Activated naive CD8-positive, alpha-beta T cell treated with anti-CD3 and anti-CD28 coated beads, Interleukin-2, amount 50 U/mL, for 24 hours (primary cell): Measurements from ENCODE around the gene HEG1.

Source experiments
- ATAC-seq: fragments of 150-1000 bp; cut with Tn5 transposase; one replicate; pipeline ENCODE4 v1.10.0; 2021
- DNase-seq: peaks from one replicate; pipeline ENCODE4 v3.0.0; 2021
- H3K27ac Mint-ChIP-seq: one replicate; pipeline ENCODE4 v1.8.0; 2021; ENCODE audit warnings: mild to moderate bottlenecking, mixed read lengths
- H3K27me3 Mint-ChIP-seq: one replicate; pipeline ENCODE4 v1.8.0; 2021; ENCODE audit warnings: mixed read lengths
- H3K36me3 Mint-ChIP-seq: one replicate; pipeline ENCODE4 v1.8.0; 2021; ENCODE audit warnings: low read depth, mixed read lengths
- H3K4me1 Mint-ChIP-seq: one replicate; pipeline ENCODE4 v1.8.0; 2021; ENCODE audit warnings: mixed read lengths
- H3K4me3 Mint-ChIP-seq: one replicate; pipeline ENCODE4 v1.8.0; 2021; ENCODE audit warnings: mild to moderate bottlenecking, moderate library complexity, mixed read lengths
- H3K9me3 Mint-ChIP-seq: one replicate; pipeline ENCODE4 v1.8.0; 2021; ENCODE audit warnings: mixed read lengths

HEG1 gene

GRCh38 chr3:125024817-125025216 is 31.0 kb downstream of the HEG1 start:
- H3K27me3 Mint-ChIP-seq, result no peaks in the 10 kb centered on the region
- DNase-seq (no peak), ATAC-seq (no peak)
- H3K4me3 Mint-ChIP-seq, result no peak overlapping the region
- peaks cover 27% of the 10 kb centered on the region for H3K4me1 Mint-ChIP-seq
- no peaks in the 10 kb centered on the region for H3K9me3 Mint-ChIP-seq
- H3K27ac Mint-ChIP-seq, result no peak overlapping the region
- peaks cover 77% of the 10 kb centered on the region for H3K36me3 Mint-ChIP-seq

- Mint-ChIP-seq H3K4me3 (no peak overlapping the region), H3K9me3 (no peaks in the 10 kb centered on the region), H3K27ac (no peak overlapping the region), H3K4me1 (peaks cover 32% of the 10 kb centered on the region), H3K36me3 (peaks cover 78% of the 10 kb centered on the region), H3K27me3 (no peaks in the 10 kb centered on the region)
- ATAC-seq (no peak), DNase-seq (no peak)
Measured at GRCh38 chr3:125023833-125024555, 31.8 kb downstream of the HEG1 start.

GRCh38 chr3:125022206-125022605 is 33.6 kb downstream of the HEG1 start:
- H3K27me3 Mint-ChIP-seq, result no peaks in the 10 kb centered on the region
- H3K4me1 Mint-ChIP-seq, result peaks cover 42% of the 10 kb centered on the region
- no peaks in the 10 kb centered on the region for H3K9me3 Mint-ChIP-seq
- DNase-seq (no peak), ATAC-seq (no peak)
- H3K27ac Mint-ChIP-seq, result no peak overlapping the region
- peaks cover 75% of the 10 kb centered on the region for H3K36me3 Mint-ChIP-seq
- no peak overlapping the region for H3K4me3 Mint-ChIP-seq

- H3K27ac Mint-ChIP-seq, result peak overlapping the region; percentile 53
- no peak for DNase-seq
- ATAC-seq, result peak; percentile 52
- H3K36me3 Mint-ChIP-seq, result peaks cover 60% of the 10 kb centered on the region
- peaks cover 35% of the 10 kb centered on the region for H3K4me1 Mint-ChIP-seq
- no peak overlapping the region for H3K4me3 Mint-ChIP-seq
- H3K27me3 Mint-ChIP-seq, result no peaks in the 10 kb centered on the region
- no peaks in the 10 kb centered on the region for H3K9me3 Mint-ChIP-seq
Measured at GRCh38 chr3:125019271-125019670, 36.5 kb downstream of the HEG1 start.

DNA sequence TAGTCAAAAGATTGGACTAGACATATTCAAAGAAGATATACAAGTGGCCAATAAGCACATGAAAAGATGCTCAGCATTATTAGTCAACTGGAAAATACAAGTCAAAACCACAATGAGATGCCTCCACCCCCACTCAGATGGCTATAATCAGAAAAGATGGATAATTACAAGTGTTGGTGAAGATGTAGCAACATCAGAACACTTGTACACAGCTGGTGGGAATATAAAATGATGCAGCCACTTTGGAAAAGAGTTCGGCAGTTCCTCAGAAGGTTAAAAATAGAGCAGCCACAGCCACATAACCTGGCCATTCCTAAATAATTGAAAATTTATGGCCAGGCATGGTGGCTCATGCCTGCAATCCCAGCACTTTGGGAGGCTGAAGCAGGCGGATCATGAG is 38.4 kb downstream of the HEG1 start:
- H3K36me3 Mint-ChIP-seq, result peaks cover 61% of the 10 kb centered on the region
- no peak for ATAC-seq
- H3K4me1 Mint-ChIP-seq, result peaks cover 22% of the 10 kb centered on the region
- H3K27ac Mint-ChIP-seq, result no peak overlapping the region
- no peaks in the 10 kb centered on the region for H3K9me3 Mint-ChIP-seq
- no peaks in the 10 kb centered on the region for H3K27me3 Mint-ChIP-seq
- no peak for DNase-seq
- H3K4me3 Mint-ChIP-seq, result no peak overlapping the region

DNA sequence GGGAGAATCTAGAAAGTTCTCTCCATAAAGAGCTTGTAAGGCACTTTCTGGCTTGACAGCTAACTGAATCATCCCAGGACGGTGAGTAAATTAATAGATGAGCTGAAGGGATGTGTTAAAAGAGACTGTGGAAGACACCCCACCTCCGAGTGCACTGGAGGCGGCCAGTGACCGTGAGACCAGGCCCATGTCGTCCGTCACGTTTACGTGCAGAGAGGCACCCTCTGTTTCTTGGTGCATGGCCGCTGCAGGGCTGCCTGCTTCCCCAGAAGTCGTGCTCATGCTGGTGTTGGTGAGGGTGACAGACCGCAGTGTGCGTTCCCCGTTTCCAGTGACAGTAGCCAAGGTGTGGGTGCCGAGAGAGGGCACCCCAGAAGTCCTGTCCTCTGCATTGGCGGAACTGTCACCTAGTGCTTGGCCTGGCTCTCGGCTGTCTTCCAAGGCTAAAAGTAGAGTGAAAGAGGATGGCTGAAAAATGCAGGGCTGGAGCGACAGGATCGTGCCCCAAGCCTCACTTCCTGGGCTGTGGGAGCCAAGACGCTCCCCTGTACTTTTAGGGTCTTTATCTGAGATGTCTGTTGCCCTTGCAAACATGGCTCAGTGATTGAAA is 41.1 kb downstream of the HEG1 start:
- no peaks in the 10 kb centered on the region for H3K27me3 Mint-ChIP-seq
- H3K4me3 Mint-ChIP-seq, result no peak overlapping the region
- no peak for DNase-seq
- peaks cover 19% of the 10 kb centered on the region for H3K4me1 Mint-ChIP-seq
- no peak for ATAC-seq
- no peak overlapping the region for H3K27ac Mint-ChIP-seq
- H3K36me3 Mint-ChIP-seq, result peaks cover 66% of the 10 kb centered on the region
- no peaks in the 10 kb centered on the region for H3K9me3 Mint-ChIP-seq

GRCh38 chr3:125013095-125013494 is 42.7 kb downstream of the HEG1 start:
- no peaks in the 10 kb centered on the region for H3K9me3 Mint-ChIP-seq
- DNase-seq (no peak), ATAC-seq (no peak)
- peaks cover 62% of the 10 kb centered on the region for H3K36me3 Mint-ChIP-seq
- H3K27ac Mint-ChIP-seq, result no peak overlapping the region
- H3K27me3 Mint-ChIP-seq, result no peaks in the 10 kb centered on the region
- H3K4me1 Mint-ChIP-seq, result peaks cover 7% of the 10 kb centered on the region
- no peak overlapping the region for H3K4me3 Mint-ChIP-seq

DNA sequence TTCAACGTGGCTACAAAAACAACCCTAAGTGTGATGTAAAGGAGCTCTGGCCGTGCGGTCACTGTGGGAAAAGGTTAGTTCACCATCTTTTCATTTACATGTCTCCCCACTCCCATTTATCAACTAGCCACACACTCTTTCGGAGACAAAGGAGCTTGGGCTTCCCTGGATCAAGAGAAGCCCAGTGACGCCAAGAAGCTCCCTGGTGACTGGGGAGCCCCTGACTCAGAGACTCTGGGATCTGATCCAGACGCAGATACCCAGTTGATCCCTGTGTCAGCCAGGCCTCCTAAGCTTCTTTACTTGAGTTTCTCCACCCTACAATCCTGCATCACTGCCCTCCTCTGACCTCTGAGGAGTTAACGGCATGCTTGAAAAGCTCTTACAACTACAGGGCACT is 43.9 kb downstream of the HEG1 start:
- Mint-ChIP-seq H3K36me3 (peaks cover 61% of the 10 kb centered on the region), H3K27me3 (no peaks in the 10 kb centered on the region), H3K4me3 (no peak overlapping the region), H3K4me1 (peaks cover 4% of the 10 kb centered on the region), H3K9me3 (no peaks in the 10 kb centered on the region), H3K27ac (no peak overlapping the region)
- DNase-seq (no peak), ATAC-seq (no peak)

DNA sequence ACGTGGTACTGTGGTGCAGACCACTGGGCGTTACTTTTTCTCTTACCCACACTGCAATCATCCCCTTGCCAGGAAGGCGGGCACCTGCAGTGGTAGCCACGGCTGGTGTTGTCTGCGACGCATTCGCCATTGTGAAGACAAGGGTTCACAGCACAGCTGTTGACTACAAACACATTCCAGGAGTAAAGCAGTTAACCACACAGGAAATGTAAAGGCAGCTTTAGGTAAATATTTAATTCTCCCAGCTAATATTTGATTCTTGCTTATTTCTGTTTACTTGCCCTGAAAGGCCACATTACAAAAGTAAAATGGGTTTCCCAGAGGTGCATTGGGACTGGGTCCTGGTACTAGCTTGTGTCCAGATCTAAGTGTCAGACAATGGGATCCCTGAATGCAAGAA is 45.4 kb downstream of the HEG1 start:
- H3K27me3 Mint-ChIP-seq, result no peaks in the 10 kb centered on the region
- DNase-seq (no peak), ATAC-seq (no peak)
- H3K4me1 Mint-ChIP-seq, result peaks cover 6% of the 10 kb centered on the region
- no peaks in the 10 kb centered on the region for H3K9me3 Mint-ChIP-seq
- H3K36me3 Mint-ChIP-seq, result peaks cover 60% of the 10 kb centered on the region
- no peak overlapping the region for H3K27ac Mint-ChIP-seq
- no peak overlapping the region for H3K4me3 Mint-ChIP-seq

DNA sequence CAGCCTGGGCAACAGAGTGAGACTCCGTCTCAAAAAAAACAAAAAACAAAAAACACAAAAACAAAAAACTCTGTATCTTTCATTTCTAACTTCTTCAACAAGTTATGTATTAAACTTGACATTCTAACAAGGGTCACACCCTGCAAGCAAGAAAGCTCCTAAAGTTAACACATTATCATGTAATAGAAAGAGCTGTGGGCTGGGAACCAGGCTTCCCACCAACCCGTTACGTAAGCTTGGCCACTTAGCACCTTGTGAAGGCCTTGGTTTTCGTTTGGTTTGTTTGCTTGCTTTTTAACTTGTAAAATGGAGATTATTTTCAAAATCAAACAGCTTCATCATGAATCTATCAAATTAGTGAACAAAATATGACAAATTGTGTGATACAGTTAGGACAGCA is 47.0 kb downstream of the HEG1 start:
- Mint-ChIP-seq H3K27me3 (no peaks in the 10 kb centered on the region), H3K9me3 (no peaks in the 10 kb centered on the region), H3K4me1 (peaks cover 7% of the 10 kb centered on the region), H3K27ac (no peak overlapping the region), H3K4me3 (no peak overlapping the region), H3K36me3 (peaks cover 55% of the 10 kb centered on the region)
- DNase-seq, result no peak
- no peak for ATAC-seq

DNA sequence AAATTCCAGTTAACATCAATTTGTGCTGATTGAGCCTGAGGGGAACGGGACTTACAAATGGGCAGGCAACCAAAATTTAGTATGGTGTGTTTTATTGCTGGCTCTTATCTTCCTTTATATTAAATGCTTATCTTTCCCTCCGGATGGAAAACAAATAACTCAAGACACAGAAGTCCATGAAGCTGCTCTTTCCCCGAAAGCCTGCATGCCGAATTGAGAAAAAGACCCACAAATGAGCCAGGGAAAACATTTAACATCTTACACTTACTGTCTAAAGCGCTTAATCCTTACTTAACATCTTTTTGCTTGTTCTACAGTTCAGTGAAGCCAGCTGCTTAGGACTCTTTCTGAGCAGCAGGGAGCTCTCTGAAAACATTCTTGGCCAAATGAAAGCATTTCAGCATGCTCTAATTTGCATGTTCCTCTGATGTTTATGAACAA is 49.5 kb downstream of the HEG1 start:
- Mint-ChIP-seq H3K9me3 (no peaks in the 10 kb centered on the region), H3K36me3 (peaks cover 56% of the 10 kb centered on the region), H3K4me1 (peaks cover 20% of the 10 kb centered on the region), H3K27me3 (no peaks in the 10 kb centered on the region), H3K27ac (no peak overlapping the region), H3K4me3 (no peak overlapping the region)
- no peak for ATAC-seq
- DNase-seq, result no peak

DNA sequence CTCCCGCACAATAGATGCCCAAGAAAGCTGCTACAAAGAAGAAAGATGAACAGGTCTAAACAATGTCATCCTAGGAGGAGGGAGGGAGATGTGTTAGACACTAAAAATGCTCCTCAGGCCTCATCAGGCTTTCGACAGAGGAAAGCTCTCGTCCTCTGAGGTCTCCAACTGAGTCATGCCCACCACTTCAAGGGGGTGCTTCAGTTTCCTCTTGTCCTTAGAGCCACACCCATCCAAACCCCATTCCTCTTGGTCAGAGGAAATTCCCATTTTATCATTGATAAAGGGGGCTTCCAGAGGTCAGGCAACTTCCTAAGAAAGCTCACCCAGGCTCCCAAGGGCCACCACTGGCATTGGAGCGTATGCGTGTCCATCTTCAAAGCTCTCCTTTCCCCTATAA is 50.1 kb downstream of the HEG1 start:
- Mint-ChIP-seq H3K27me3 (no peaks in the 10 kb centered on the region), H3K4me3 (no peak overlapping the region), H3K9me3 (no peaks in the 10 kb centered on the region), H3K4me1 (peaks cover 19% of the 10 kb centered on the region), H3K27ac (no peak overlapping the region), H3K36me3 (peaks cover 57% of the 10 kb centered on the region)
- DNase-seq (no peak), ATAC-seq (no peak)

DNA sequence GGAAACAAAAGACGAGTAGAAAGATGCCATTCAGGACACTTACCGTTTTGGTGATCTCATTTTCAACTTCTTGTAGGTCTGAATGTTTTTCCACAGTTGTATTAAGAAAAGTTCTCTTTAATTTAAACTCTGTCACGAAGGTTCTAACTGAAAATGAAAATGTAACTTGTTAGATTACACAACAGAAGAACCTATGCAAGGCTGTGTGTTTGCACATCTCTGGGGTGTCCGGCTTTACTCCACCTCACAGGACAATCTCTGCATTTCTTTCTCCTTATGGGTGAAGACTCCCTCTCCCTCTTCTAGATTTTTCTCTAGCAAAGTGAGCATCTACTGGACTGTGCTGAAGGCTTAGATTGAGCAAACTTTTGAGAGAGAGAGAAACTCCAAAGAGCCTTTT is 50.6 kb downstream of the HEG1 start:
- Mint-ChIP-seq H3K4me3 (no peak overlapping the region), H3K27me3 (no peaks in the 10 kb centered on the region), H3K4me1 (peaks cover 15% of the 10 kb centered on the region), H3K36me3 (peaks cover 56% of the 10 kb centered on the region), H3K27ac (no peak overlapping the region), H3K9me3 (no peaks in the 10 kb centered on the region)
- ATAC-seq (no peak), DNase-seq (no peak)

DNA sequence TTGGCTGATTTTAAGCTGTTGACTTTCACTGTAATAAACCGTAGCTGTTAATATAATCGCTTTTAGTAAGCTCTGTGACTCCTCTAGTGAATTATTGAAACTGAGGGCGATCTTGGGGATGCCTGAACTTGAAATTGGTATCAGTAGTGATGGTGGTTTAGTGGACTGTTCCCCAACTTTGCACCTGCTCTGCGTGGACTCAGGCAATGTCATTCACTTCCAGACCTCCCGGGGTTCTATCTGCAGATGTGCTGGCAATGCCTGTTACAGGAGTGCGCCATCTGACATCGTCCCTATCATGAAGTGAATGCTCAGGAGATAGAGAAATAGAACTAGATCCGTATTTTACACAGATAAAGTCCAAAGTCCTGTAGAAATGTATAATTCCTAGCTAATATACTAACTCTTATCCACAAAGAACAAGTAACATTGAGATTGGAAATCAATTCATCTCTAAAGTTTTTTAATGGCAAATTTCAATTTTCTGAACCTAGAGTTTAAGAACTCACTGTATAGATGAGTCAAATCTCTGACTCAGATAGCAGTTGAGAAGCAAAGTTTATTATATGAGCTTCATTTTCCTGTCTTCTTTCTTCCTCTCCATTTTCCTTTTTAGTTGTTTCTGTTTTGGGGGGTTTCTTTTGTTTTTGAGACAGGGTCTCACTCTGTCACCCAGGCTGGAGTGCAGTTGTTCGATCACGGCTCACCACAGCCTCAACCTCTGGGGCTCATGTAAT is 51.8 kb downstream of the HEG1 start:
- Mint-ChIP-seq H3K36me3 (peaks cover 53% of the 10 kb centered on the region), H3K9me3 (no peaks in the 10 kb centered on the region), H3K27ac (peak overlapping the region; percentile 20), H3K27me3 (no peaks in the 10 kb centered on the region), H3K4me1 (peaks cover 15% of the 10 kb centered on the region), H3K4me3 (no peak overlapping the region)
- DNase-seq, result no peak
- ATAC-seq, result no peak

DNA sequence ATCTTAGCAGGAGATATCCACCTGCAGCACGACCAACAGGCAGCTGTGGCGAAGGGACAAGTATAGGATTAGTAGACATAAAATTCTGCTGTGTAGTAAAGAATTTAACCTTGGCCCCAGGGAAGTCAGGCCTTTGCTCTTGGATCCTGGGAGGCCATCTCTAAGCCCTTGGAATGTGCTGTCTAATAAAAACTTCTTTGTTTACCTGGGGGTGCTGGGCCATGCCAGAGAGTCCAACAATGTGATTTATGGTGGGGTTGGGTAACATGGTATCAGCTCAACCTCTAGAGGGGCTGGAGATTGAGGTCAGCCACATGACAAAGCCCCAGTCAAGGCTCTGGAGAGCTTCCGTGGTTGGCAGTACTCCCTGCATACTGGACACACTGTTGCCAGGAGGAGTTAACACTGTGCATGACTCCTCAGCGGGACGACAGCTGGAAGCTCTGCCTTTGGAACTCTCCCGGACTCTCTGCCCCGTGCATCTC is 52.4 kb downstream of the HEG1 start:
- Mint-ChIP-seq H3K9me3 (no peaks in the 10 kb centered on the region), H3K4me1 (peaks cover 15% of the 10 kb centered on the region), H3K4me3 (no peak overlapping the region), H3K27ac (no peak overlapping the region), H3K36me3 (peaks cover 49% of the 10 kb centered on the region), H3K27me3 (no peaks in the 10 kb centered on the region)
- ATAC-seq, result no peak
- no peak for DNase-seq
